Transverse colon (tissue), 4 donors: ENCODE data around the gene CWC15.

ENCODE experiments used
- EP300 ChIP-seq: sonication (generic); formaldehyde crosslinking; IDR thresholded peaks from one replicate; pipeline ENCODE4 v1.6.1; 2017; ENCODE audit warnings: antibody characterized with exemption, low read depth
- POLR2A ChIP-seq: fragments of 450-650 bp; IDR thresholded peaks from one replicate; pipeline ENCODE4 v1.6.1; 2016; ENCODE audit warnings: antibody characterized with exemption, mild to moderate bottlenecking, moderate library complexity
- POLR2AphosphoS5 ChIP-seq, 3 donors: sonication (generic); formaldehyde crosslinking; IDR thresholded peaks; one replicate each; pipeline ENCODE4 v1.6.1; 2016; ENCODE audit warnings: antibody characterized with exemption in 3 of 3
- TF ChIP-seq, protein P1 (sequence below), 5 experiments: fragments of 200-600 bp in 3 of 5; fragments of 450-650 bp in 2 of 5; sonication (generic) in 3 of 5; IDR thresholded peaks; 1 replicate in 2 of 5; 2 replicates in 3 of 5; pipeline ENCODE4 v1.5.1; 2016 to 2017; ENCODE audit warnings: antibody characterized with exemption in 5 of 5, inconsistent platforms in 3 of 5, mild to moderate bottlenecking in 2 of 5, moderate library complexity in 1 of 5

DNA sequence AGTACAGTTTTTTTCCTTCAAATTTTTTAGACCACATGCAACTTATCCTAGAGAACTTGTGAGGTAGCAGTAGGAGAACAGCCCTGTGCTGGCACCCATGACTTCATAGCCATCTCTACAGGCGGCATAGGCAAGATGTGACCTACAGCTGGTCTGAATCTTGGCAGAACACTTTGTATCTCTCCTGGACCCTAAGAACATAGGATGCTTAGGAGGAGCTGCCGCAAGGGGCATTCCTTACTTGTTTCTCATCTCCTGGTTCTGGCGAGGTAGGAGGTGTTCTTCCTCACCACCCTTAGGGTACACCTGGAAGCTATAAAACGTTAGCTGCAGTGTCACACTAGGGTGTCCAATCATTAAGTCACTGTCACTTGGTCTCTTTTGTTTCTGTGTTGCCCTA is 16.4 kb downstream of the CWC15 start:
- TF ChIP-seq, protein P1, sequence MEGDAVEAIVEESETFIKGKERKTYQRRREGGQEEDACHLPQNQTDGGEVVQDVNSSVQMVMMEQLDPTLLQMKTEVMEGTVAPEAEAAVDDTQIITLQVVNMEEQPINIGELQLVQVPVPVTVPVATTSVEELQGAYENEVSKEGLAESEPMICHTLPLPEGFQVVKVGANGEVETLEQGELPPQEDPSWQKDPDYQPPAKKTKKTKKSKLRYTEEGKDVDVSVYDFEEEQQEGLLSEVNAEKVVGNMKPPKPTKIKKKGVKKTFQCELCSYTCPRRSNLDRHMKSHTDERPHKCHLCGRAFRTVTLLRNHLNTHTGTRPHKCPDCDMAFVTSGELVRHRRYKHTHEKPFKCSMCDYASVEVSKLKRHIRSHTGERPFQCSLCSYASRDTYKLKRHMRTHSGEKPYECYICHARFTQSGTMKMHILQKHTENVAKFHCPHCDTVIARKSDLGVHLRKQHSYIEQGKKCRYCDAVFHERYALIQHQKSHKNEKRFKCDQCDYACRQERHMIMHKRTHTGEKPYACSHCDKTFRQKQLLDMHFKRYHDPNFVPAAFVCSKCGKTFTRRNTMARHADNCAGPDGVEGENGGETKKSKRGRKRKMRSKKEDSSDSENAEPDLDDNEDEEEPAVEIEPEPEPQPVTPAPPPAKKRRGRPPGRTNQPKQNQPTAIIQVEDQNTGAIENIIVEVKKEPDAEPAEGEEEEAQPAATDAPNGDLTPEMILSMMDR (IDR thresholded peaks at IDR 0.05) = no peak
- TF ChIP-seq POLR2AphosphoS5 (IDR thresholded peaks at IDR 0.05) (no peak), POLR2A (no peak), EP300 (no peak)
